HG03520 (cell line): ENCODE data around the gene NDFIP1.

Experiments
- ATAC-seq: cut with Tn5 transposase; IDR thresholded peaks from one replicate; pipeline ENCODE4 v1.9.1; 2021; ENCODE audit warnings: mild to moderate bottlenecking, moderate library complexity; ENCODE audit not compliant: unreplicated experiment

NDFIP1 gene

DNA sequence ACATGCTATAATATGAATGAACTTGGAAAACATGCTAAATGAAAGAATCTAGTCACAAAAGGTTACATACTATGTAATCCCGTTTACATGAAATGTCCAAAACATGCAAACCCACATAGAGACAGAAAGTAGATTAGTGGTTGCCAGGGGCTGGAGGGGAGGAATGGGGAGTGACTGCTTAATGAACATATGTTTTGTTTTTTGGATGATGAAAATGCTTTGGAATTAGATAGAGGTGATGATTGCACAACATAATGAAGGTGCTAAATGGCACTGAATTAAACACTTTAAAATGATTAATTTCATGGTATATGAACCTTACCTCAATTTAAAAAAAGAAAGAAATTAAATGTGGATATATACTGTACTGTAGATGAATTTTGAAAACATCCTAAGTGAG lies 17.6 kb upstream of the NDFIP1 start:
- ATAC-seq, result no peak

DNA sequence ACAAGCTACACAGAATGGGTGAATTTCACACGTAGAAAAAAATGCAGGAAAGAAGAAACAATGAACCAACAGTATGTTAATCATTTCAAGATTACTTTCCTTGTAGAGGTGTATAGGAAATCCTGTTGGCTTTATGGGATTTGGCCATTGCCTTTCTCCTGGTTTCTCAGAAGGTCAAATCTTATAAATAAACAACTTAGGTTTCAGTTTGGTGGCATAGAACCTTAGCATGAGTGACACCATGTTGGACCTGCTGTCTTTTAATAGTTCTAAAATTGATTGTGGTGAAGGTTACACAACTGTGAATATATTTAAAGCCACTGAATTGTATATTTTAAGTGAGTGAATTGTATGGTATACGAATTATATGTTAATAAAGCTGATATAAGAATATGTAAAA lies 16.7 kb upstream of the NDFIP1 start:
- ATAC-seq, result no peak

DNA sequence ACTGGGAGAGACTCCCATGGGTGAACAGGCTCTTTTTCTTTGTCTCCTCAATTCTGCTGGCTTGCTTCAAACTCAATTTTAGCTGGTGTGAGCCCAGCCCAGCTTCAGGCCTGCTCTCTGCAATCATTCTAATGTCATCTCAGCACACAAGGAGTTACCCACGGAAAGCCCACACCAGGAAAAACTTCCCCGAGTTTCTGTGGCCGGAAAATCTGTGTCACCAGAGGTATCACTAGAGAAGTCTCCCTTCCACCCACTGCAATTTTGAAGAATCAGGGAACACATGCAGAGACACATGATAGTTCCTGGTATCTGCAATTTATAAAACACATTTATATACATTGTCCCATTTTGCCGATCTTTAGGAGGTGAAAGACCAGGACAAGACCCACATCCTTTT lies 13.5 kb upstream of the NDFIP1 start:
- ATAC-seq, result no peak

DNA sequence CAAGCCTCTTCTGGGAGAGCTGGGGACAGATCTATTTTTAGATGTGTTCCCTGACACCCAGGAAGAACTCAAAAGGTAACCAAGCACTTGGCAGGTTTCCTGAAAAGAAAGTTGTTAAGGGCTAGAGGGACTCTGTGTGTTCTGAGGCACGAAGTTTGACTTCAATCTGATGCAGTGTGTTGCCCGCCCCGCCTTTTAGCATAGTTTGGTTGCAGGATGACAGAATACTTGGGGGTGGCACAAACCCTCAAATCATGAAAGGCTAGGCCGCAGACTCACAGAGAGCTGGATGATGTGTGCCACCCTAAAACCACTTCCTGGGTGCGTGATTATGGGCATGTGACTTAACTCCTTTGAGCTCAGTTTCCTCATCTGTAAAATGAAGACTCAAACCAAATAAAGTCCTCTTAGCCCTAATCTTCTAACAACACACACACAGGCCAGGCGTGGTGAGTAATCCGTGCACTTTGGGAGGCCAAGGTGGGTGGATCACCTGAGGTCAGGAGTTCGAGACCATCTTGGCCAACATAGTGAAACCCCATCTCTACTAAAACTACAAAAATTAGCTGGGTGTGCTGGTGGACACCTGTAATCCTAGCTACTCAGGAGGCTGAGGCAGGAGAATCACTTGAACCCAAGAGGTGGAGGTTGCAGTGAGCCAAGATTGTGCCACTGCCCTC lies 12.8 kb upstream of the NDFIP1 start:
- ATAC-seq, result no peak

DNA sequence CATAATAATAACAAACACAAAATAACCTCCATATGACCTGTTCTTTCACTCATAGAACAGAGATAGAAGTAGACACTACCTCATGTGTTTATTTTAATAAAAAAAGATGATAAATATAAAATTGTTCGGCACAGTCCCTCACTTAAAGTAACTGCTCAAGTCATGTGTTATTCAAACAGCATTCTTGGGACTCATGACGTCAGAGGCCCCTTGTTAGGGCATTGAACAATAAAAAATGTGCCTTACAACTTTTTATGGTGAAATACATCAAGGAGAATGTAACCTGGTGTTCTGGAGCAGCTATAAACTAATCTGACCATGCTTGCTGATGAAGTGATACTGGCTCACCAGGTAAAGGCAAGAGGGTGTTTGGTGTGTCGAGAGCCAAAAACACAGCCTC lies 12.2 kb upstream of the NDFIP1 start:
- no peak for ATAC-seq

DNA sequence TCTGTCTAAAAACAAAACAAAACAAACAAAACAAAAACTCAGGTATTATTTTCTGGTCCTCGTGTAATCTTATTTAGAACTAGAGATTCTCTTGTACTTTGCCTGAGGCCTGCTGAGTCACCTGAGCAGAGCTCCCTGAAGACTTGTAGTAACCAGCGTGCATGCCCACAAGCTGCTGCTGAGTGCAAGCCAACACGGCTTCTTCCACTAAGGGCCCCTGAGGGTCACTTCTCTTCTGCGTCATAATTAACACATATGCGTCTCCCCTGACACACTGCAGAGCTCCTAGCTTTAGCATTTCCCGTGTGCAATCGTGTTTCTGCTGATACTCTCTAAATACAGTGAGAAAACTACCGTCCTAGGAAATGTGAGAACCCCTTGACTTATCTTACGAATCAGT lies 10.9 kb upstream of the NDFIP1 start:
- ATAC-seq, result no peak

DNA sequence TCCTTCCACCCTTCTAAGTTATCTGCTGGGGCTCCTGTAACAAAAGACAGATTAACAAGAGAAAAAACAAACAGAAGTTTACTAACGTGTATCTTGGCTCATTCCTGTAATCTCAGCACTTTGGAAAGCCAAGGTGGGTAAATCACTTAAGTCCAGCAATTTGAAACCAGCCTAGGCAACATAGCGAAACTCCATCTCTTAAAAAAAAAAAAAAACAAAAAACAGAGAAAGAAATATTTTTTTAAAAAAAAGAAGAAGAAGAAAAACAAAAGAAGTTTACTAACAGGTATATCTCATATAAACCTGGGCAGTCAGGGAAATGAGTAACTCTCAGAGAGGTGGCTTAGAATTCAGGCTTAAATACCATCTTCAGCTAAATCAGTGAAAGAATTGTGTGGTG lies 10.3 kb upstream of the NDFIP1 start:
- no peak for ATAC-seq

DNA sequence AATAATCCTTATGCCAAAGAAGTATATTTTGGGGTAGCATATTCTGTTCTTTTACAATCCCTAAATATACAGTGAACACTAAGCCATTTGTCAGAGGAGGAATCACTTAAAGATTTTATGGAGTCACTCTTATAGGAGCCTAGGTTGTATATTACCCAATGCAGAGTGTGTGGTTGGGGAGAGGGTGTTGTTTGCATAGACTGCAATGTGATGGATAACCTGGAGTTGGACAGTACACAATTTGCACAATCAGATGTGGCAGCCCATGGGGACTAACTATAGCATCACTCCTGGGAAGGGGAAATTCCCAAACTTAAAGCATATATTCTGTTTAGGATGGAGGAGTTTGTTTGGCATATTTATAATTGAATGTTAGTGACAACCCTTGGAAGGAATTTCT lies 9.6 kb upstream of the NDFIP1 start:
- no peak for ATAC-seq

DNA sequence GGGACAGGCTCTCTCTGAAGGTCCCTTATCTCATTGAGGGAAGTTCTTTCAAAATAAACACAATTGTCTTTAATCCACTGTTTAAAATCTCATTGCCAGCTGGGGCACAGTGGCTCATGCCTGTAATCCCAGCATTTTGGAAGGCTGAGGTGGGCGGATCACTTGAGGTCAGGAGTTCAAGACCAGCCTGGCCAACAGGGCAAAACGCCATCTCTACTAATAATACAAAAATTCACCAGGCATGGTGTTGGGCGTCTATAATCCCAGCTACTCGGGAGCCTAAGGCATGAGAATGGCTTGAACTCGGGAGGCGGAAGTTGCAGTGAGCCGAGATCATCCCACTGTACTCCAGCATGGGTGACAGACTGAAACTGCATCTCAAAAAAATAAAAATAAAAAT lies 8.3 kb upstream of the NDFIP1 start:
- no peak for ATAC-seq

DNA sequence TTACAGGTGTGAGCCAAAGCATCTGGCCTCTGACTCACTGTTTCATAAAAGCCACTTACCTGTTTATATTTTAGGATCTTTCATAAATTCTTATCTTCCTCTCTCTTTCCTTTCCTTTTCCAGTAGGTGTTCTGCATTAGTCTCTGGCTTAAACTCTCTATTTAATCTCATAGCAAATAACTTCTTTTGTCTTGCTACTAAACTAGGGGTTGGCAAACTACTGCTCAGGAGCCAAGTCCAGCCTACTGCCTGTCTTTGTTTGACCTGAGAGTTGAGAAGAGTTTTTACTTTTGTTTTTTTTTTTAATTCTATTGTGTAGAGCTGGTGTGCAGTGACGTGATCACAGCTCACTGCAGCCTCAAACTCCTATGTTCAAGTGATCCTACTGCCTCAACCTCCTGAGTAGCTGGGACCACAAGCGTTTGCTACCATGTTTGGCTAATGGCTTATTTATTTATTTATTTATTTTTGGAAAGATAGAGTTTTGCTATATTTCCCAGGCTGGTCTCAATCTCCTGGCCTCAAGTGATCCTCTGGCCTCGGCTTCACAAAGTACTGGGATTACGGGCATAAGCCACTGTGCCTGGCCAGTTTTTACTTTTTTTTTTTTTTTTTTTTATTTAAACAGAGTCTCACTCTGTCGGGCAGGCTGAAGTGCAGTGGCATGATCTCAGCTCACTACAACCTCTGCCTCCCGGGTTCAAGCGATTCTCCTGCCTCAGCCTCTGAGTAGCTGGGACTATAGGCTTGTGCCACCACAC lies 5.4 kb upstream of the NDFIP1 start:
- no peak for ATAC-seq

DNA sequence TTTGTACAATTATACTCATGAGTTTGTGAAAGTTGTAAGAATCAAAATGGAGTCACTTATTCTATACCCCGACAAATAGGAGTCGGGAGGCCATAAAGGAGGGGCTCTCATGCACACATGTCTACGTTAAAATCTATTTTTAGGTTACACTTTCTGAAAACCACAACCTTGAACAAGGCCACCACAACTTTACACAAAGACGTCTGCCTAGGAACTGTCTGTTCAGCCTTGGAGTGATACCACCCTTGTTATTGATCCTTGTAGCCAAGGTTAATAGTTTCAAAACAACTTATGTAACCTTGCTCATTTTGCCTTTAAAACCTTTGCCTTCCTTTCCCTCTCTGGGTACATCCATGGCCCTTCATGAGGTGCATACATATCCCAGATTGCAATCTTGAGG lies 4.1 kb upstream of the NDFIP1 start:
- ATAC-seq, result no peak

DNA sequence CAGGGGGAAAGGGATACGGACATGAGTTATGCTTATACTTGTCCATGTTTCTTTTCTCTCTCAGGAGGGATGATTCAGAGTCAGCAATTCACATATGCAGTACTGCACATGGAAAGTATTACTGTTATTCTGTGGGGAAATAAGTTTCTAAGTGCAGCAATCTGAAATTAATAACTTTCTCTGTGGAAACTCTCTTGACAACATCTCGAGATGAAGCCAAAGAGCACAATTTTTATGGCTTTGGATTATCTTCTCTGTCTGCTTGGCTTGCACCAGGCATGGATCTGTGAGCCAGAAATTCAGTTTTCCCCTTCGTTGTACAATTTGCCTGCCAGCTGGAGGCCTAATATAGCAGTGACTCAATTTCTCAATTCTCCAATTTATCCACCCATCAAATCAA lies 2.5 kb upstream of the NDFIP1 start:
- ATAC-seq, result no peak

DNA sequence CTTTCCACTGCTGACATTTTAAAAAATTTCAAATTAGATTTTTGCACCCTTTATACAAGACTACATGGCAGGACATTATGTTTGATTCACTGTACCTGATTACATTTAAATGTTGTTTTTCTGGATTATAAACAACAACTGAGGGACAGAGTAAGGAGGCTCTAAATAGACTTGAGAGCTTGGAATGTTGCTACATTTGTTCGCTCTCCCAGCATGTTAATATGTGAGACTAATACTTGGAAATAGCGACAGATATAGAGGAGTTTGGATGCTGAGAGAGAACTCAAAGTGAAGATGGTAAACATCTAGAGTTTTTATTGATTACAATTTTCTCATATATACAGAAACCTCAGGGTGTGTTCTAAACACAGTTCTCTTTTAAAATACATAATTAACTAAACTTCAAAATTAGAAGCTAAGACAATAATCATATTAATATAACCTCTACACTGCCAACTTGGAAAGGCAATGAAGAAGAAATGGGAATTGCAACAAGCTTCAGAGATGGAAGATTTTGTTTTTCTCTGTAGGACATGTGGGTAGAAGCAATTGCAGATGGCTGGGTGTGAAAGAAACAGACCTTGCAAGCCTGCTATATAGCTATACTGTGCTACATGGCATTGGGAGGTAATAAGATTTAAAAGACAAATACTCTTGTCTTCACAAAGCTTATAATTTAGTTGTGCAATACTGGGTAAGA lies 1.4 kb upstream of the NDFIP1 start:
- no peak for ATAC-seq

DNA sequence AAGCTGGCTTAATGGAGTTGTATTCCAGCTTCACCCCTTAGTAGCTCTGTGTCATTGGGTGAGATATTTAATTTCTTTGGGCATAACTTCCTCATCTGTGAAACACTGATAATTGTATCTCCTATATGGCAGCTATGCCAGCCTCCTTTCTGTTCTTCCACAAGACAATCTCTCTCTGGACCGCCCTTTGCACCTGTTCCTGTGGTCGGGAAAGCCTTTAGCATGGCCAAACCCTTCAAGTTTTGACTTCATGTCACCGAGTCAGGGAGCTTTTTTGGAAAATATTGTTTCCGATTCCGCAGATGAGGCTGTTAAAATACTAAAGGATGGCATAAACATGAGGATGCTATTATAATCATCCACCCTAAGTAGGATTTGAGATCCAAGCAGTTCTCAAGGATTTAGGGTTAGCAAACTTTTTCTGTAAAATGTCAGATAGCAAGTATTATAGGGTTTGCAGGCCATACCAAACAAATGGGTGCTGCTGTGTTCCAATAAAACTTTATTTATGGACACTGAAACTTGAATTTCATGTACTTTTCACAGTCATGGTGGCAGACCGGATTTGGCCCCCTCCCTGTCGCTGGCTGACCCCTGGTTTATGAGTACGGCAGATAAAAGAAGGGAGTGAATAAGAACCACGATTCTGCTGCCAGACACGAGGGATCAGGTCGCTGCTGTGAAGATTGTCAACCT lies 695 bp upstream of the NDFIP1 start:
- no peak for ATAC-seq

DNA sequence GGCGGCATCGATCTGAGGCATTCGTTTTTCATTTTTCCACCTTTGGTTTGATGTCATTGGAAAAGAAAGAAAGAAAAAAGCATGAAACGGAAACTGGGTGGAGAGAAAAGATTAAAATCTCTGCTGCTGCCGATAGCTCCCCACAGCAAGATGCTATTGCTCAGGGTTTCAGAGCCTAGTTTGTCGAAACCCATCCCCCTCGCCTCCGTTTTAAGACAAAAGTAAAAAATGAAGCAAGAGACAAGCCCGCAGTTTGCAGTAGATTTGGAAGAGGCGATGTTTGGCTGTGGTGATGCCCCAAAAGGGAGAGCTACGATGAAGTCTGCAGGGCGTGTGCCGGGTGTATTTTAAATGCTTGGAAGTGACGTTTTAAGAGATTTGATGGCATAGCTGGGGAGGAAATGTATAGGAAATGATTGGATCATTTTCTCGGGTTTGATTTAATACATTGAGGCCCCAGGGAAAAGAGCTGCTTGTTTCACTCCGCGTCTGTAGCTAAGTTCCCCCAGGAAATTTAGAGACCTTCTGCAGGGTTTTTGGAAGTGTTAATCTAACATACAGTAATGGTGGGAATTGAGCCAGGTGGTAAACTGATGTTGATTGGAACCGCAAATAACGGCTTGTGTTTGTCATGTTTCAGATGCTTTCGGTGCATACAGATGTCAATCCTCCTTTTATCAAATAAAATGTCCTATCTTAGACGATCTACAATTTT lies 909 bp downstream of the NDFIP1 start:
- no peak for ATAC-seq

DNA sequence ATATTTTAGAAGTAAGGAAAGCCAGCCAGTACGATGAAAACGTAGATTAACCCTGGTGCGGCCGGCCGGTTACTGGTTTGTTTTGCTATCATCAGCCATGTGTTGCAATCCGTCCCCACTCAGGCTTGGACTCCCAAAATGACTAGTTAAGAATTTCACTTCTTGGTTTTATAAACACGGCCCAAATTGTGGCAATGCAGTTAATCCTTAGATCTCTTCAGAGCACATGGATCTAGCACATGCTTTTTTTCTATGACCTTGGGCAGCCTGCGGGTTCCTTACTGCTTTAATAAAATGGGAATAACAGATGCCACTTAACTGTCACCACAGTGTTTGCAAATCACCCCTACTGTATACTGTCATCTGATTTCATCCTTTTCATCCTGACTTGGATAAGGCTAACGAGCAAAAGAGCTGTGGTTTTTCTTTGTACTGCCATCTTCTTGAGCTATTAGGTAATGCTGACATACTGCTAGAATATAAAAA lies 1.5 kb downstream of the NDFIP1 start:
- ATAC-seq, result no peak

DNA sequence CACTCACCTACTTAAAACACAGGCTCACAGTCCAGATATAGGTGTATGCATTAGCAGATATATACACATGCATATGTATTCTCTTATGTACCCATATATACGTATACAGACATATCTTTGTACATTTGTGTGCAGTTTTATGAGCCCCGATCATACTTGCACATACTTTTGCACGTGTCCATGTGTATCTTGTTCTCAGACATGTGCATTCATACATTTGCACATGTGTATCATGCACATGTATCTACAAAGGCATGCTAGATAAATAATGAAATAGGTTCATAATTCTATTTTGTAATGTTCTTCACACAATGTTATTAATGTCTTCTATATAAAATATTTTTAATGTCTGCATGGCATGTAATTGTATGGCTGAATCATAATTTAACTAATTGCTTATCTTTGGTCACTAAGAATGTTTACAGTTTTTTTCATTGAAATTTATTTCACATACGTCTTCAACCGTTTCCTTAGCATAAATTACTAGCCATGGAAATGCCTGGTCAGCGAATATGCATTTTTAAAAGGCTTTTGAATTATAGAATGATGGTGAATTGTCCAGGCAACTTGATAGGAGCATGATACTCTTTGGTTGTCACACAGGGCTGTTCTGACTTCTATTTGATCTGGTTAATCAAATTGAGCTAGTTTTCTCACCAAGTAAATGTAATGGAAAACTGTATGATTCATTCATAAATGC lies 2.6 kb downstream of the NDFIP1 start:
- no peak for ATAC-seq

DNA sequence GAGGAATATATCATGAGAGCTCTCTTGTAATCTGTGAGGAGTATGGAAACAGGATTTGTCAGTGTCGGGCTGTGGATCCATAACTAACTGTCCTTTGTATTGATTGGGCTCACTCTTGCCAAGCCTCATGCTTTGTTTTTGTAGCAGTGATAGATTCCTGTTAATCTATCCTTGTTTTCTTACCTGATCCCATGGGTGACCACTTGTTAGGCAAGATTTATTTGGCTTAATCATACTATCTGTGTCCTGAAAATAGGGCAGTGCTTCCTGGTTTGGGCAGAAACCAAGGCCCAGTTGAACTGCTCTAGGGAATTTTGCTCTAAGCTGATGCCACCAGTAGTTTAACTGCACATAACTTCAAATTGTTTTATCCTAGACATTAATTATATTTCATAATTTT lies 6.1 kb downstream of the NDFIP1 start:
- no peak for ATAC-seq

DNA sequence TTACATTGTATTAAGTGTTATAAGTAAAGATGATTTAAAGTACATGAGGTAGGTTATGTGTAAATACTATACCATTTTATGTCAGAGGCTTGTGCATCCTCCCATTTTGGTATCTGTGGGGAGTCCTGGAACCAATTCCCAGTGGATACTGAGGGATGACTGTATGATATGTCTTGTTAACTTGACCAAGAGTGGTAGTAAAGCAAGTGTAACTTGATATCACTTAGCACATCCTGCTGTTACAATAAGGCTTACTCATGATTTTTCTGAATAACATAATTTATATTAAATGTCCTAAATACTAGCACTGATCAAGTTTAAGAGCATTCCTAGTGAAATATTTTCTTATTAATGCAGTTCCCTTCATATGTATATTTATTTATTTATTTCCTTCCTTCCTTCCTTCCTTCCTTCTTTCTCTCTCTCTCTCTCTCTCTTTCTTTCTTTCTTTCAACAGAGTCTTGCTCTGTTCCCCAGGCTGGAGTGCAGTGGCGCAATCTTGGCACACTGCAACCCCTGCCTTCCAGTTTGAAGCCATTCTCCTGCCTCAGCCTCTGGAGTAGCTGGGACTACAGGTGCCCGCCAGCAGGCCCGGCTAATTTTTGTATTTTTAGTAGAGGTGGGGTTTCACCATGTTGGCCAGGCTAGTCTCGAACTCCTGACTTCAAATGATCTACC lies 7.5 kb downstream of the NDFIP1 start:
- ATAC-seq, result no peak
